Brain microvascular endothelial cell (primary cell): ENCODE results near the gene RPN2.

Experiments used
- DNase-seq: peaks from one replicate; pipeline ENCODE4 v3.0.0-alpha.2; 2020
- H3K27ac ChIP-seq: fragments of 250-450 bp; sonication (Bioruptor Pico); 2 replicates; pipeline ENCODE4 v1.5.1; 2020; ENCODE audit warnings: mild to moderate bottlenecking, moderate library complexity
- H3K27me3 ChIP-seq: fragments of 250-450 bp; sonication (Bioruptor Pico); replicated peaks from 2 replicates; pipeline ENCODE4 v1.5.1; 2020; ENCODE audit warnings: mild to moderate bottlenecking
- H3K36me3 ChIP-seq: fragments of 250-450 bp; sonication (Bioruptor Pico); replicated peaks from 2 replicates; pipeline ENCODE4 v1.5.1; 2020; ENCODE audit warnings: mild to moderate bottlenecking
- H3K4me3 ChIP-seq: 2 replicates; pipeline ENCODE4 v1.5.1; 2011; ENCODE audit warnings: low read depth, mild to moderate bottlenecking, control low read depth, low read length, moderate library complexity
- CTCF ChIP-seq: IDR thresholded peaks from 2 replicates; pipeline ENCODE4 v1.5.1; 2011; ENCODE audit warnings: low read depth, mild to moderate bottlenecking, moderate library complexity, low read length, control low read depth, inconsistent platforms; ENCODE audit errors: missing control alignments
- in situ Hi-C: cut with HindIII; loops from 2 replicates; pipeline ENCODE4 v1.10.0; 2017; ENCODE audit warnings: low sequenced_read_pairs, low pct_ligation_motif_present

Gene RPN2

GRCh38 chr20:37185686-37186085 is 6.6 kb downstream of the RPN2 start:
- in situ Hi-C loops: no loop called here
- H3K4me3 ChIP-seq: no peak overlapping the region
- no peak for DNase-seq
- no peaks in the 10 kb centered on the region for H3K27me3 ChIP-seq
- H3K27ac ChIP-seq: no peak overlapping the region
- H3K36me3 ChIP-seq: peaks cover 32% of the 10 kb centered on the region
- no peak for TF ChIP-seq CTCF

- TF ChIP-seq CTCF: no peak
- no peak overlapping the region for H3K27ac ChIP-seq
- no peak for DNase-seq
- H3K4me3 ChIP-seq: no peak overlapping the region
- H3K27me3 ChIP-seq: no peaks in the 10 kb centered on the region
- in situ Hi-C loops: no loop called here
- peaks cover 32% of the 10 kb centered on the region for H3K36me3 ChIP-seq
These were observed 9.7 kb downstream of the RPN2 start for GRCh38 chr20:37188787-37189186.

- H3K27ac ChIP-seq: no peak overlapping the region
These were observed 10.4 kb downstream of the RPN2 start for GRCh38 chr20:37189416-37190016.

GRCh38 chr20:37190354-37191112 is 11.4 kb downstream of the RPN2 start:
- no peak for TF ChIP-seq CTCF
- peaks cover 18% of the 10 kb centered on the region for H3K36me3 ChIP-seq
- no peak for DNase-seq
- in situ Hi-C loops: no loop called here
- H3K27me3 ChIP-seq: no peaks in the 10 kb centered on the region
- H3K4me3 ChIP-seq: no peak overlapping the region
- H3K27ac ChIP-seq: no peak overlapping the region

More at GRCh38 chr20:37189416-37190016, 10.4 kb downstream of the RPN2 start:
- Histone ChIP-seq H3K36me3 (peaks cover 26% of the 10 kb centered on the region), H3K27me3 (no peaks in the 10 kb centered on the region), H3K4me3 (no peak overlapping the region)
- in situ Hi-C loops: no loop called here
- TF ChIP-seq CTCF: no peak
- DNase-seq: no peak

GRCh38 chr20:37192137-37192854 is 13.2 kb downstream of the RPN2 start:
- peak; percentile 98 for TF ChIP-seq CTCF
- Histone ChIP-seq H3K4me3 (no peak overlapping the region), H3K27me3 (no peaks in the 10 kb centered on the region), H3K27ac (no peak overlapping the region), H3K36me3 (peaks cover 8% of the 10 kb centered on the region)
- in situ Hi-C loops: no loop called here
- DNase-seq: peak; percentile 88
